ENCODE results near the gene PARP9.

The PARP9 gene

DNA sequence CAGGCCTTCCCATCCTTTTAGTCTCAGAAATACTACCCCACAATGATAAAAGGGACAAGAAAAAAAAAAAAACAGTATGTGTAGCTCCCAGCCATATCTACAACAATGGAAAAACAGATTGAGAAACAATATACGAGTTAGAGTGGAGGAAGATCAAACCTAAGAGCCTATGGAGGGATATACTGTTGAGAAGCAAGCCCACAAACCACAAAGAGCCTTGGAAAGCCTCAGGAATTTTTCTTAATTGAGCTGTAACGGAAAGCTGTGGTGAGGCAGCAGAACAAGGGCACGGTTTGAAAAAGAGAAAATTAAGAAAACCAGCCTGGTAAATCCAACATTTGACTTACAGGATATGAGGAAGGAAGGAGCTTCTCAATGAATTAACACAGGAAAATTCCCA is 70.8 kb downstream of the PARP9 start:
- H3K4me3 ChIP-seq (ENCODE audit: low read depth, low read length): no peak overlapping the region
- no peak for DNase-seq (ENCODE audit: low read depth)
- TF ChIP-seq, protein P1, sequence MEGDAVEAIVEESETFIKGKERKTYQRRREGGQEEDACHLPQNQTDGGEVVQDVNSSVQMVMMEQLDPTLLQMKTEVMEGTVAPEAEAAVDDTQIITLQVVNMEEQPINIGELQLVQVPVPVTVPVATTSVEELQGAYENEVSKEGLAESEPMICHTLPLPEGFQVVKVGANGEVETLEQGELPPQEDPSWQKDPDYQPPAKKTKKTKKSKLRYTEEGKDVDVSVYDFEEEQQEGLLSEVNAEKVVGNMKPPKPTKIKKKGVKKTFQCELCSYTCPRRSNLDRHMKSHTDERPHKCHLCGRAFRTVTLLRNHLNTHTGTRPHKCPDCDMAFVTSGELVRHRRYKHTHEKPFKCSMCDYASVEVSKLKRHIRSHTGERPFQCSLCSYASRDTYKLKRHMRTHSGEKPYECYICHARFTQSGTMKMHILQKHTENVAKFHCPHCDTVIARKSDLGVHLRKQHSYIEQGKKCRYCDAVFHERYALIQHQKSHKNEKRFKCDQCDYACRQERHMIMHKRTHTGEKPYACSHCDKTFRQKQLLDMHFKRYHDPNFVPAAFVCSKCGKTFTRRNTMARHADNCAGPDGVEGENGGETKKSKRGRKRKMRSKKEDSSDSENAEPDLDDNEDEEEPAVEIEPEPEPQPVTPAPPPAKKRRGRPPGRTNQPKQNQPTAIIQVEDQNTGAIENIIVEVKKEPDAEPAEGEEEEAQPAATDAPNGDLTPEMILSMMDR (IDR thresholded peaks at IDR 0.05; ENCODE audit: low read depth, low read length, missing control alignments): no peak

DNA sequence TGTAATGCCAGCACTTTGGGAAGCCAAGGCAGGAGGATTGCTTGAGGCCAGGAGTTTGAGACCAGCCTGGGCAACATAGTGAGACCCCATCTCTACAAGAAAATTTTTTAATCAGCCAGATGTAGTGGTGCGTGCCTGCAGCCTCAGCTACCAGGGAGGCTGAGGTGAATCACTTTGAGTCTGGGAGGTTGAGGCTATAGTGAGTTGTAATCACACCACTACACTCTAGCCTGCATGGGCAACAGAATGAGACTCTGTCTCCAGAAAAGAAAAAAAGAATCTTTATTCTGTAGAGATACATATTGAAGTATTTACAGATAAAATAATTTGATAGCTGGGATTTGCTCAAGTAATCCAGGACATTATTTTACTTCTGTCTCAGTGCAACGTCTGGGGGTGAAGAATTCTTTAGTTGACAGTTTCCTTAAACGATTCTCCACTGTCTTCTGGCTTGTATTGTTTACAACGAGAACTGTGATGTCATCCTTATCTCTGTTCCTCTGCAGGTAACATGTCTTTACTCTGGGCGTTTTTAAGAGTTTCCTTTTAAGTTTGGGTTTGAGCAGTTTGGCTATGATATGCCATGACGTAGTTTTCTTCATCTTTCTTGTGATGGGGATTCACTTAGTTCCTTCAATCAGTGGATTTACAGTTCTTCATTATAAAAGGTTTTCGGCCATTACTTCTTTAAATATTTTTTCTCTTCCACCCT is 75.7 kb downstream of the PARP9 start:
- DNase-seq (ENCODE audit: low read depth): no peak
- no peak overlapping the region for H3K4me3 ChIP-seq (ENCODE audit: low read depth, low read length)
- TF ChIP-seq, protein P1 (IDR thresholded peaks at IDR 0.05; ENCODE audit: low read depth, low read length, missing control alignments): no peak

DNA sequence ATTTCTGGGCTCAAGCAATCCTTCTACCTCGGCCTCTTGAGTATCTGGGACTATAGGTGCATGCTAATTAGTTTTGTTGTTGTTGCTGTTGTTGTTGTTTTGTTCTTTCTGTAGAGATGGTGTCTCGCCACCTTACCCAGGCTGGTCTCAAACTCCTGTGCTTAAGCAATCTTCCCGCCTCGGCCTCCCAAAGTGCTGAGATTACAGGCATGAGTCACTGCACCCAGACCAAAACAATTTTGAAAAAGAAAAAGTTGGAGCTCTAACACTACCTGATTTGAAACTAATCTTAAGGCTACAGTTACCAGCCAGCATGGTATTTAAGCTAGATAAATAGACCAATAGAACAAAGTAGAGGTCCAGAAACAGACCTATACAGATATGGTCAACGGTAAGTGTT is 79.1 kb downstream of the PARP9 start:
- no peak for DNase-seq (ENCODE audit: low read depth)

DNA sequence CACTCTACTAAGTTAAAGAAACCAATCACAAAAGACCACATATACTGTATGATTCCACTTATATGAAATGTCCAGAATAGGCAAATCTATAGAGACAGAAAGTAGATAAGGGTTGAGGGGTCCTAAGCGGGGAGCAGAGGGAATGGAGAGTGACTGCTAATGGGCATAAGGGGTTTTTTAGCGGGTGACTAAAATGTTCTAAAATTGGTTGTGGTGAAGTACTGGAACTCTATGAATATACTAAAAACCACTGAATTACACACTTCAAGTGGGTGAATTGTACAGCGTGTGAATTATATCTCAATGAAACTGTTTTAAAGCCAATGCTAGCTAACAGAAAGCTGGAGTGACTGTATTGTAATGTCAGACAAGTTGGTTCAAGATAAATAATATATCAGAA is 82.7 kb downstream of the PARP9 start:
- TF ChIP-seq, protein P1 (IDR thresholded peaks at IDR 0.05; ENCODE audit: low read depth, low read length, missing control alignments): no peak
- H3K4me3 ChIP-seq (ENCODE audit: low read depth, low read length): no peak overlapping the region
- DNase-seq (ENCODE audit: low read depth): no peak

More for the DNA sequence above, 79.1 kb downstream of the PARP9 start:
- TF ChIP-seq, protein P1 (IDR thresholded peaks at IDR 0.05; ENCODE audit: low read depth, low read length, missing control alignments): no peak
- no peak overlapping the region for H3K4me3 ChIP-seq (ENCODE audit: low read depth, low read length)
